Adipocyte (in vitro differentiated cells): ENCODE measurements around the gene DPEP1.
"Not testable (repeated sequence)": the region's sequence is repeated elsewhere in the genome, so short reads cannot be mapped to it uniquely, and the experiment has no call there.

Experiments
- DNase-seq: peaks from one replicate; pipeline ENCODE4 v3.0.0-alpha.2; 2015; ENCODE audit warnings: low read depth
- H3K27me3 ChIP-seq: replicated peaks from 2 replicates; pipeline ENCODE4 v1.7.0; 2013; ENCODE audit warnings: mild to moderate bottlenecking, low read length, moderate library complexity; ENCODE audit not compliant: control insufficient read depth, insufficient read depth
- H3K36me3 ChIP-seq: 2 replicates; pipeline ENCODE4 v1.7.0; 2013; ENCODE audit warnings: low read length, mild to moderate bottlenecking, moderate library complexity; ENCODE audit not compliant: control insufficient read depth, insufficient read depth, severe bottlenecking
- H3K4me1 ChIP-seq: 2 replicates; pipeline ENCODE4 v1.7.0; 2013; ENCODE audit warnings: mild to moderate bottlenecking, low read length, moderate library complexity; ENCODE audit not compliant: control insufficient read depth, insufficient read depth
- H3K4me3 ChIP-seq: 2 replicates; pipeline ENCODE4 v1.7.0; 2013; ENCODE audit warnings: mild to moderate bottlenecking, low read length, moderate library complexity
- H3K9ac ChIP-seq: 2 replicates; pipeline ENCODE4 v1.7.0; 2013; ENCODE audit warnings: mild to moderate bottlenecking, low read length, moderate library complexity
- H3K9me3 ChIP-seq: 2 replicates; pipeline ENCODE4 v1.7.0; 2013; ENCODE audit warnings: mild to moderate bottlenecking, low read length, moderate library complexity; ENCODE audit not compliant: control insufficient read depth

Gene DPEP1

GRCh38 chr16:89629827-89630610, 16.6 kb downstream of the DPEP1 start:
- peaks cover 12% of the 10 kb centered on the region for H3K4me1 ChIP-seq
- H3K9ac ChIP-seq, result no peak overlapping the region
- peaks cover 3% of the 10 kb centered on the region for H3K9me3 ChIP-seq
- no peak overlapping the region for H3K4me3 ChIP-seq
- H3K36me3 ChIP-seq, result no peaks in the 10 kb centered on the region
- DNase-seq, result no peak
- peaks cover 25% of the 10 kb centered on the region for H3K27me3 ChIP-seq

DNA sequence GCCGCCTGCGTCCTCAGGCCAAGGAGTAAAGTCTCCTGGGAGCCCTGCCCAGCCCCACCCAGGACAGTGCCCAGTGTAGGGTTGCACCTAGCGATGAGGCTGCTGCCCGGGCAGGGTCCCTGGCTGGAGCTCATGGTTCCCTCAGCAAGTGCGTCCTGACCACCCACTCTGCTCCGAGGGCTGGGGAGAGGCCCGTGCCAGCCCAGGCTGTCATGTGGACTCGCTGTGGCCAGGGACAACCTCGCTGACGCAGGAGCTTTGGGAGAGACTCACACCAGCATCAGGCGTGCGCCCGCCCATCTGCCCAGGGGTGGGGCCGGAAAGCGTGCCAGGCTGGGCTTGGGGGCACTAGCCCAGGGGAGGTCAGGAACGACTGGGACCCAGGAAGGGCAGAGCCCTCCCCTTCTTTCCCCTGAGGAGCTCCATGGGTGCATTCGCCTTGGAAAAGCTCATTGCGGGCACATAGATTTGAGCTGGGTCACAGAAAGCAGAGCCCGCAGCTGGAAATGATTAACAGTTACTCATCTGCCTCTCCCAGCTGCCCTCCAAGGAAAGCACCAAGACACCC, 19.7 kb downstream of the DPEP1 start:
- DNase-seq, result peak; percentile 70

GRCh38 chr16:89634463-89635385, 21.3 kb downstream of the DPEP1 start:
- H3K4me3 ChIP-seq, DNase-seq, H3K36me3 ChIP-seq, H3K9me3 ChIP-seq, H3K9ac ChIP-seq: not testable (repeated sequence)
- Histone ChIP-seq H3K4me1 (peaks cover 12% of the 10 kb centered on the region), H3K27me3 (peaks cover 21% of the 10 kb centered on the region)

More for the DNA sequence above, 19.7 kb downstream of the DPEP1 start:
- Histone ChIP-seq H3K9ac (no peak overlapping the region), H3K9me3 (peaks cover 3% of the 10 kb centered on the region), H3K4me1 (peaks cover 12% of the 10 kb centered on the region), H3K36me3 (no peaks in the 10 kb centered on the region), H3K27me3 (peaks cover 21% of the 10 kb centered on the region), H3K4me3 (no peak overlapping the region)

DNA sequence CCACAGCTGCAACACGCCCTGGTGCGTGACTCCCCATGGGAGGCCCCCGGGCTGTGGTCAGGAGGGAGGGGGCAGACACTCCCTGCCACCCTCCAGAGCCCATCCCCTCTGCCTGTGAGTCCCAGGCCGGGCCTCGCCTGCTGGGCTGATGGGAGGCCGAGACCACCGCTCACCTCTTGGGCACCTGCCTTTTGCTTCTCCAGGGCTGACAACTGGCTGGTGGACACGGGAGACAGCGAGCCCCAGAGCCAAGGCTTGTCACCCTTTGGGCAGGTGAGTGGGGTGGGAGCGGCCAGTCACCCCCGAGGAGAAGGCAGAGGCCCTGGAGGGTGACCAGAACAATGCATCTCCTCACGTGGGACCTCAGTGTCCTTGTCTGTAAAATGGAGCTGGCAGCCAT, 23.2 kb downstream of the DPEP1 start:
- Histone ChIP-seq H3K36me3 (no peaks in the 10 kb centered on the region), H3K27me3 (peaks cover 21% of the 10 kb centered on the region), H3K9ac (no peak overlapping the region), H3K4me1 (peaks cover 17% of the 10 kb centered on the region), H3K9me3 (peaks cover 3% of the 10 kb centered on the region), H3K4me3 (no peak overlapping the region)
- no peak for DNase-seq

GRCh38 chr16:89637379-89637778, 23.9 kb downstream of the DPEP1 start:
- H3K4me1 ChIP-seq, result peaks cover 17% of the 10 kb centered on the region
- DNase-seq, result no peak
- H3K27me3 ChIP-seq, result peaks cover 19% of the 10 kb centered on the region
- peaks cover 3% of the 10 kb centered on the region for H3K9me3 ChIP-seq
- H3K9ac ChIP-seq, result no peak overlapping the region
- H3K36me3 ChIP-seq, result no peaks in the 10 kb centered on the region
- H3K4me3 ChIP-seq, result no peak overlapping the region

DNA sequence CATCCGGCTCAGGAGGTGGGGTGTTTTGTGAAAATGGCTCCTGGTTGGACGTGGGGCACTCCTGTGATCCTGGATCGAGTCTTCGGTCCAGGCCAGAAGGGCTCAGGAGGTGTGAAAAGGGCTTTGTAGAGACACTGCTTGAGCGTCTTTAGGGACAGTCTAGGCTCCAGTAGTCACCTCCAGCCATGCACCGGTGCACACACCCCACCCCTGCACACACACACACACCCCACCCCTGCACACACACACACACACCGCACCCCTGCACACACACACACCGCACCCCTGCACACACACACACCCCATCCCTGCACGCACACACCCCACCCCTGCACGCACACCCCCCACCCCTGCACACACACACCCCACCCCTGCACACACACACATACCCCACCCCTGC, 25.0 kb downstream of the DPEP1 start:
- Histone ChIP-seq H3K4me3 (no peak overlapping the region), H3K4me1 (peaks cover 7% of the 10 kb centered on the region), H3K36me3 (no peaks in the 10 kb centered on the region), H3K27me3 (peaks cover 12% of the 10 kb centered on the region), H3K9me3 (peaks cover 3% of the 10 kb centered on the region), H3K9ac (no peak overlapping the region)
- DNase-seq, result no peak

DNA sequence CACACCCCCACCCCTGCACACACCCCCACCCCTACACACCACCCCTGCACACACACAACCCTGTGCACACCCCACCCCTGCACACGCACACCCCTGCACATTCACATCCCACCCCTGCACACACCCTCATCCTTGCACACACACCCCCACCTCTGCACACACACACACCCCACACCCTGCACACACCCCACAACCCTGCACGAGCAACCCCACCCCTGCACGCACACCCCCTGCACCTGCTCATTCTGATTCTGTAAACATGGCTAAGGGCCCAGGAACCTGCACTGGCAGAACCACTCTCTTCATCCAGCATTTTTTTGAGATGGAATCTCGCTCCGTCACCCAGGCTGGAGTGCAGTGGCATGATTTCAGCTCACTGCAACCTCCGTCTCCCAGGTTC, 25.9 kb downstream of the DPEP1 start:
- Histone ChIP-seq H3K9ac (no peak overlapping the region), H3K36me3 (no peaks in the 10 kb centered on the region), H3K4me1 (peaks cover 5% of the 10 kb centered on the region), H3K27me3 (peaks cover 10% of the 10 kb centered on the region), H3K4me3 (no peak overlapping the region), H3K9me3 (peaks cover 2% of the 10 kb centered on the region)
- DNase-seq, result no peak

GRCh38 chr16:89641458-89642119, 28.1 kb downstream of the DPEP1 start:
- peak overlapping the region; percentile 77 for H3K4me3 ChIP-seq
- peaks cover 20% of the 10 kb centered on the region for H3K36me3 ChIP-seq
- no peaks in the 10 kb centered on the region for H3K9me3 ChIP-seq
- no peak for DNase-seq
- H3K4me1 ChIP-seq, result peaks cover 5% of the 10 kb centered on the region
- H3K9ac ChIP-seq, result peak overlapping the region; percentile 74
- peaks cover 2% of the 10 kb centered on the region for H3K27me3 ChIP-seq

GRCh38 chr16:89642574-89642973, 29.1 kb downstream of the DPEP1 start:
- Histone ChIP-seq H3K4me3 (no peak overlapping the region), H3K4me1 (peaks cover 5% of the 10 kb centered on the region), H3K9ac (no peak overlapping the region), H3K36me3 (peaks cover 27% of the 10 kb centered on the region), H3K9me3 (no peaks in the 10 kb centered on the region), H3K27me3 (no peaks in the 10 kb centered on the region)
- no peak for DNase-seq

GRCh38 chr16:89643769-89644300, 30.4 kb downstream of the DPEP1 start:
- Histone ChIP-seq H3K9me3 (no peaks in the 10 kb centered on the region), H3K27me3 (no peaks in the 10 kb centered on the region), H3K36me3 (peaks cover 32% of the 10 kb centered on the region), H3K4me3 (no peak overlapping the region), H3K9ac (no peak overlapping the region), H3K4me1 (peaks cover 5% of the 10 kb centered on the region)
- no peak for DNase-seq
